Loucy (cell line): ENCODE results near the gene TRAT1.
A peak's percentile ranks its signal among the peaks of the same experiment; 100 is the strongest.

Experiments used
- H2AFZ ChIP-seq: fragments of 200-600 bp; sonication (generic); 2 replicates; pipeline ENCODE4 v1.6.0; 2016; ENCODE audit warnings: antibody characterized with exemption, mild to moderate bottlenecking, low read length, moderate library complexity
- H3F3A ChIP-seq: fragments of 200-600 bp; 2 replicates; pipeline ENCODE4 v1.6.0; 2016; ENCODE audit warnings: antibody characterized with exemption, low read depth, mild to moderate bottlenecking
- H3K27me3 ChIP-seq: fragments of 200-600 bp; sonication (generic); 2 replicates; pipeline ENCODE4 v1.6.1; 2014; ENCODE audit warnings: low read length, mild to moderate bottlenecking; ENCODE audit not compliant: insufficient read depth, poor library complexity, severe bottlenecking
- H3K36me3 ChIP-seq: fragments of 200-600 bp; sonication (generic); 2 replicates; pipeline ENCODE4 v1.6.1; 2016; ENCODE audit warnings: low read length; ENCODE audit not compliant: insufficient read depth
- H3K4me1 ChIP-seq: fragments of 200-600 bp; sonication (generic); 2 replicates; pipeline ENCODE4 v1.5.1; 2014; ENCODE audit warnings: low read length, mild to moderate bottlenecking; ENCODE audit not compliant: insufficient read depth, poor library complexity, severe bottlenecking
- H3K4me2 ChIP-seq: fragments of 200-600 bp; sonication (generic); 2 replicates; pipeline ENCODE4 v1.6.0; 2014; ENCODE audit warnings: antibody characterized with exemption, low read length, low read depth, mild to moderate bottlenecking; ENCODE audit not compliant: poor library complexity, severe bottlenecking
- H3K4me3 ChIP-seq: fragments of 200-600 bp; sonication (generic); 2 replicates; pipeline ENCODE4 v1.5.1; 2014; ENCODE audit warnings: low read length, mild to moderate bottlenecking, mixed read lengths; ENCODE audit not compliant: poor library complexity, severe bottlenecking
- H3K79me2 ChIP-seq: fragments of 200-600 bp; sonication (generic); 2 replicates; pipeline ENCODE4 v1.6.1; 2014; ENCODE audit warnings: low read length; ENCODE audit not compliant: insufficient read depth
- H3K9ac ChIP-seq: fragments of 200-600 bp; sonication (generic); 2 replicates; pipeline ENCODE4 v1.6.0; 2014; ENCODE audit warnings: mild to moderate bottlenecking, low read depth, low read length, moderate library complexity; ENCODE audit not compliant: poor library complexity, severe bottlenecking
- H3K9me2 ChIP-seq: fragments of 200-600 bp; sonication (generic); replicated peaks from 2 replicates; pipeline ENCODE4 v1.6.1; 2016; ENCODE audit warnings: low read depth, low read length, mixed read lengths
- H3K9me3 ChIP-seq: fragments of 200-600 bp; sonication (generic); 2 replicates; pipeline ENCODE4 v1.6.1; 2014; ENCODE audit warnings: mild to moderate bottlenecking, antibody characterized with exemption, low read length, low read depth; ENCODE audit not compliant: insufficient read depth
- H4K20me1 ChIP-seq: fragments of 200-600 bp; sonication (generic); 2 replicates; pipeline ENCODE4 v1.6.0; 2014; ENCODE audit warnings: antibody characterized with exemption, low read length, mild to moderate bottlenecking; ENCODE audit not compliant: insufficient read depth, poor library complexity, severe bottlenecking
- EZH2phosphoT487 ChIP-seq: fragments of 200-600 bp; IDR thresholded peaks from 2 replicates; pipeline ENCODE4 v1.6.1; 2018; ENCODE audit warnings: antibody characterized with exemption, mild to moderate bottlenecking, moderate library complexity, borderline replicate concordance
- TF ChIP-seq, protein P1 (sequence below): fragments of 200-600 bp; sonication (generic); conservative IDR thresholded peaks from 2 replicates; pipeline ENCODE4 v1.5.1; 2014; ENCODE audit warnings: mild to moderate bottlenecking, antibody characterized with exemption, low read length

Gene TRAT1

GRCh38 chr3:108891833-108892232 is 69.2 kb downstream of the TRAT1 start:
- Histone ChIP-seq H2AFZ (no peak overlapping the region), H3K36me3 (no peaks in the 10 kb centered on the region), H3K9me3 (no peaks in the 10 kb centered on the region), H3K9ac (no peak overlapping the region), H3K9me2 (no peaks in the 10 kb centered on the region), H3K4me3 (no peak overlapping the region), H3F3A (no peaks in the 10 kb centered on the region), H3K4me1 (no peaks in the 10 kb centered on the region), H3K27me3 (no peaks in the 10 kb centered on the region), H3K4me2 (no peak overlapping the region), H3K79me2 (no peaks in the 10 kb centered on the region), H4K20me1 (no peaks in the 10 kb centered on the region)
- TF ChIP-seq EZH2phosphoT487: no peak
- TF ChIP-seq, protein P1, sequence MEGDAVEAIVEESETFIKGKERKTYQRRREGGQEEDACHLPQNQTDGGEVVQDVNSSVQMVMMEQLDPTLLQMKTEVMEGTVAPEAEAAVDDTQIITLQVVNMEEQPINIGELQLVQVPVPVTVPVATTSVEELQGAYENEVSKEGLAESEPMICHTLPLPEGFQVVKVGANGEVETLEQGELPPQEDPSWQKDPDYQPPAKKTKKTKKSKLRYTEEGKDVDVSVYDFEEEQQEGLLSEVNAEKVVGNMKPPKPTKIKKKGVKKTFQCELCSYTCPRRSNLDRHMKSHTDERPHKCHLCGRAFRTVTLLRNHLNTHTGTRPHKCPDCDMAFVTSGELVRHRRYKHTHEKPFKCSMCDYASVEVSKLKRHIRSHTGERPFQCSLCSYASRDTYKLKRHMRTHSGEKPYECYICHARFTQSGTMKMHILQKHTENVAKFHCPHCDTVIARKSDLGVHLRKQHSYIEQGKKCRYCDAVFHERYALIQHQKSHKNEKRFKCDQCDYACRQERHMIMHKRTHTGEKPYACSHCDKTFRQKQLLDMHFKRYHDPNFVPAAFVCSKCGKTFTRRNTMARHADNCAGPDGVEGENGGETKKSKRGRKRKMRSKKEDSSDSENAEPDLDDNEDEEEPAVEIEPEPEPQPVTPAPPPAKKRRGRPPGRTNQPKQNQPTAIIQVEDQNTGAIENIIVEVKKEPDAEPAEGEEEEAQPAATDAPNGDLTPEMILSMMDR: no peak

GRCh38 chr3:108894981-108895380 is 72.4 kb downstream of the TRAT1 start:
- Histone ChIP-seq H3K4me3 (no peak overlapping the region), H3K9me3 (no peaks in the 10 kb centered on the region), H3F3A (no peaks in the 10 kb centered on the region), H3K36me3 (no peaks in the 10 kb centered on the region), H3K79me2 (no peaks in the 10 kb centered on the region), H3K9me2 (no peaks in the 10 kb centered on the region), H3K9ac (no peak overlapping the region), H3K27me3 (no peaks in the 10 kb centered on the region), H4K20me1 (no peaks in the 10 kb centered on the region), H2AFZ (no peak overlapping the region), H3K4me2 (no peak overlapping the region), H3K4me1 (no peaks in the 10 kb centered on the region)
- TF ChIP-seq, protein P1: no peak
- TF ChIP-seq EZH2phosphoT487: no peak

DNA sequence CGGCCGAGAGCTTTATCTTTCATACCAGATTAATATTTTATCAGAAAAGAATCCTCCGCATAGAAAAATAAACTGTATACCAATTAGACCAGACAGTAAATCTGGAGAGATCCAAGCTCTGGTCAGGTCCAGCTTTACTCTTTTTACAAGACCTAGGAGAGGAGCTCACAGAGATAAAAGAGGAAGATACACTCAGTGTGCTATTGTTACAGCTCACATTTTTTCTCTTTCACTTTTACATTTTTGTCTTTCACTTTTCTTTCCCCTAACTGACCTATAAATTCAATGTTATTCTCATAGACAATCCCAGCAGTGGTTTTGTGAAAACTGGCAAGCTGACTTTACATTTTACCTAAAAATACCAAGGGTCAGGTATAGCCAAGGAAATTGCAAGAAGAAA is 75.3 kb downstream of the TRAT1 start:
- no peaks in the 10 kb centered on the region for H3F3A ChIP-seq
- no peak overlapping the region for H2AFZ ChIP-seq
- TF ChIP-seq EZH2phosphoT487: no peak
- TF ChIP-seq, protein P1: no peak
- H4K20me1 ChIP-seq: no peaks in the 10 kb centered on the region
- H3K4me1 ChIP-seq: no peaks in the 10 kb centered on the region
- no peaks in the 10 kb centered on the region for H3K27me3 ChIP-seq
- no peaks in the 10 kb centered on the region for H3K79me2 ChIP-seq
- H3K4me2 ChIP-seq: peak overlapping the region; percentile 2
- no peaks in the 10 kb centered on the region for H3K9me2 ChIP-seq
- H3K9ac ChIP-seq: no peak overlapping the region
- no peak overlapping the region for H3K4me3 ChIP-seq
- no peaks in the 10 kb centered on the region for H3K36me3 ChIP-seq
- no peaks in the 10 kb centered on the region for H3K9me3 ChIP-seq
